ENCODE results near the gene UBAC1. TPM values are rescaled to one million over a fixed set of nuclear protein-coding genes. Genes with fewer than 3 reads are reported as not detected.
"Not testable (repeated sequence)": the region's sequence is repeated elsewhere in the genome, so short reads cannot be mapped to it uniquely, and the experiment has no call there.

Gene UBAC1
- total RNA-seq, 2 donors from 2014 or later, result 54.9 to 66.5 TPM

- H3K4me1 ChIP-seq, result no peaks in the 10 kb centered on the region
- no peak for DNase-seq
- no peak for TF ChIP-seq CTCF (IDR thresholded peaks at IDR 0.05)
- no peak overlapping the region for H3K27ac ChIP-seq
- no peaks in the 10 kb centered on the region for H3K9me3 ChIP-seq
- intact Hi-C loops (cut with DNase I), result no loop called here
- H3K9ac ChIP-seq (ENCODE audit: low read depth in 2 of 2, low read length in 2 of 2), result no peak overlapping the region
- no peak overlapping the region for H3K4me3 ChIP-seq
- peaks cover 14% of the 10 kb centered on the region for H3K36me3 ChIP-seq
- H3K27me3 ChIP-seq, result no peaks in the 10 kb centered on the region
Measured at GRCh38 chr9:135948446-135948845, 12.7 kb downstream of the UBAC1 start.

DNA sequence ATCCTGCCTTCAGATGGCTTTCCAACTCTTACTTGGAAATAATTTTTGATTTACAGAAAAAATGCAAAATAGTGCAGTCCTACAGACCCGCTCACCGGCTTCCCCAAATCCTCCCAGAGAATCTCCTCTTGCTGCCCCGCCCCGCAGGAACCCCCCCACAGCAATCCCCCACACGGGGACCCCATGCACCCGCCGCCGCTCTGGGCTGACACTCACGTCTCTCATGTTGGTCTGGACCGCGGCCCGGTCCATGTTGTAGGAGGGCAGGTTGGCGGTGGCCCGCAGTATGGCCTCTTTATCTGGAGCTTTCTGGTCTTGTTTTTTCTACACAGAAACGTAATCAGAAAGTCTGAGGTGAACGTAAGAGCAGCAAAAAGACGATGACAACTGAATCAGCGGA lies 13.6 kb downstream of the UBAC1 start:
- H3K36me3 ChIP-seq, result peaks cover 9% of the 10 kb centered on the region
- DNase-seq, result no peak
- no peaks in the 10 kb centered on the region for H3K4me1 ChIP-seq
- H3K27ac ChIP-seq, result no peak overlapping the region
- H3K27me3 ChIP-seq, result no peaks in the 10 kb centered on the region
- no peaks in the 10 kb centered on the region for H3K9me3 ChIP-seq
- TF ChIP-seq CTCF (IDR thresholded peaks at IDR 0.05), result no peak
- intact Hi-C loops (cut with DNase I), result no loop called here
- no peak overlapping the region for H3K9ac ChIP-seq (ENCODE audit: low read depth in 2 of 2, low read length in 2 of 2)
- no peak overlapping the region for H3K4me3 ChIP-seq

- DNase-seq; H3K4me1 ChIP-seq; H3K9me3 ChIP-seq; H3K9ac ChIP-seq (ENCODE audit: low read depth in 2 of 2, low read length in 2 of 2); H3K4me3 ChIP-seq; H3K27ac ChIP-seq; intact Hi-C loops (cut with DNase I); H3K36me3 ChIP-seq; H3K27me3 ChIP-seq: not testable (repeated sequence)
Measured at GRCh38 chr9:135947105-135947504, 14.1 kb downstream of the UBAC1 start.

DNA sequence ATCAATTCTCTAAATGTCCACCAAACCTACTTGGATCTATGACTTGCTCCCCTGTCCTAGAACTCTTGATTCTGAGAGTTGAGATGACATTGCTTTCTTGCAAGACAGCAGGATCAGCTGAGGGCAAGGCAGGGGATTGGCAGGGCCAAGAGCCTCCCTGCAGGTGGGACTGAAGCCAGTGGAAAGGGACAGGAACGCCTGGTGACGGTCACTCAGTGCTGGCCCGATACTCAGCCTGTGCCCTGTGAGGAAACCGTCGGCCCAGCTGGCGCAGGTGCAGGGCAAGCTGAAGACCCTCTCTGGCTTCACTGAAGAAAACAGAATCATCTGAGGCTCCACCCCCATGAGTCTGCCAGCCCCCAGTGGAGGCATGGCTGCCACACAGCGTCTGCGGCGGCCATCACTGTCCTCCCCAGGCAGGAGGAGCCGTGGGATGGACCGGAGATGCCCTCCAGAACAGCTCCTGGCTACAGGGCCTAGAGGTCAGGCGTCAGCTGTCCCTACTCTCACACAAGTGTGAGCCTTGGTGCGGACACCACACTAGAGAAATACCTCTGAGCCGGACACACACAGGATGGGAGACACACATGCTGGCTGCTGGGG lies 14.7 kb downstream of the UBAC1 start:
- no peaks in the 10 kb centered on the region for H3K27me3 ChIP-seq
- no peak for TF ChIP-seq CTCF (IDR thresholded peaks at IDR 0.05)
- H3K4me3 ChIP-seq, result no peak overlapping the region
- H3K27ac ChIP-seq, result no peak overlapping the region
- no peaks in the 10 kb centered on the region for H3K9me3 ChIP-seq
- no peak overlapping the region for H3K9ac ChIP-seq (ENCODE audit: low read depth in 2 of 2, low read length in 2 of 2)
- no peaks in the 10 kb centered on the region for H3K4me1 ChIP-seq
- no peaks in the 10 kb centered on the region for H3K36me3 ChIP-seq
- intact Hi-C loops (cut with DNase I), result no loop called here
- DNase-seq, result no peak

- Histone ChIP-seq H3K36me3 (no peaks in the 10 kb centered on the region), H3K4me3 (no peak overlapping the region), H3K27me3 (no peaks in the 10 kb centered on the region), H3K9me3 (no peaks in the 10 kb centered on the region), H3K4me1 (no peaks in the 10 kb centered on the region), H3K27ac (no peak overlapping the region), H3K9ac (ENCODE audit: low read depth in 2 of 2, low read length in 2 of 2) (no peak overlapping the region)
- DNase-seq, result no peak
- intact Hi-C loops (cut with DNase I), result no loop called here
- TF ChIP-seq CTCF (IDR thresholded peaks at IDR 0.05), result no peak
Measured at GRCh38 chr9:135945969-135946368, 15.2 kb downstream of the UBAC1 start.

- no peak for TF ChIP-seq CTCF (IDR thresholded peaks at IDR 0.05)
- intact Hi-C loops (cut with DNase I), result no loop called here
- Histone ChIP-seq H3K9me3 (no peaks in the 10 kb centered on the region), H3K4me3 (no peak overlapping the region), H3K9ac (ENCODE audit: low read depth in 2 of 2, low read length in 2 of 2) (no peak overlapping the region), H3K27me3 (no peaks in the 10 kb centered on the region), H3K27ac (no peak overlapping the region), H3K36me3 (no peaks in the 10 kb centered on the region), H3K4me1 (no peaks in the 10 kb centered on the region)
- DNase-seq, result no peak
Measured at GRCh38 chr9:135944444-135945252, 16.5 kb downstream of the UBAC1 start.

DNA sequence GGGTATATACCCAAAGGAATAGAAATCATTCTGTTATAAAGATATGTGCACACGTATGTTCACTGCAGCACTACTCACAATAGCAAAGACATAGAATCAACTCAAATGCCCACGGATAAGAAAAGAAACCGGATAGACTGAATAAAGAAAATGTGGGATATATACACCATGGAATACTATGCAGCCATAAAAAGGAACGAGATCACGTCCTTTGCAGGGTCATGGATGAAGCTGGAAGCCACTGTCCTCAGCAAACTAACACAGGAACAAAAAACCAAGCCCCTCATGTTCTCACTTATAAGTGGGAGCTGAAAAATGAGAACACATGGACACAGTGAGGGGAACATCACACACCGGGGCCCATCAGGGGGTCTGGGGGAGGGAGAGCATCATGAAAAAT lies 17.6 kb downstream of the UBAC1 start:
- H3K27ac ChIP-seq; H3K36me3 ChIP-seq; H3K27me3 ChIP-seq; intact Hi-C loops (cut with DNase I); H3K9ac ChIP-seq (ENCODE audit: low read depth in 2 of 2, low read length in 2 of 2); H3K9me3 ChIP-seq; H3K4me3 ChIP-seq; H3K4me1 ChIP-seq; DNase-seq: not testable (repeated sequence)

All from colonic mucosa (tissue), 4 donors.